Lower leg skin (tissue), 4 donors: ENCODE measurements around the gene PNN. TPM values are rescaled to one million over a fixed set of nuclear protein-coding genes. Genes with fewer than 3 reads are reported as not detected.
"Not testable (repeated sequence)": the region's sequence is repeated elsewhere in the genome, so short reads cannot be mapped to it uniquely, and the experiment has no call there.

Source experiments
- DNase-seq, 2 donors: peaks; one replicate each; pipeline ENCODE4 v3.0.0-alpha.2; 2019; ENCODE audit warnings: low spot score in 2 of 2
- H3K4me3 ChIP-seq: fragments of 200-600 bp; sonication (generic); 2 replicates; pipeline ENCODE4 v1.5.1; 2017; ENCODE audit warnings: mild to moderate bottlenecking, low read depth; ENCODE audit not compliant: poor library complexity, severe bottlenecking
- CTCF ChIP-seq, 3 donors: fragments of 450-650 bp; IDR thresholded peaks; one replicate each; pipeline ENCODE4 v1.5.1; 2016; ENCODE audit warnings: antibody characterized with exemption in 3 of 3, mild to moderate bottlenecking in 3 of 3, moderate library complexity in 2 of 3
- POLR2A ChIP-seq, 2 donors: fragments of 450-650 bp; IDR thresholded peaks; one replicate each; pipeline ENCODE4 v1.6.1; 2016 to 2017; ENCODE audit warnings: antibody characterized with exemption in 2 of 2, mild to moderate bottlenecking in 1 of 2, moderate library complexity in 1 of 2
- WGBS, 2 donors: methylation state at CpG; one replicate each; pipeline ENCODE4 v1.1.5; 2018; 5-methylcytosine and 5-hydroxymethylcytosine counted together
- intact Hi-C: fragments of 100-400 bp; cut with DNase I; formaldehyde crosslinking; loops from one replicate; pipeline ENCODE4 v1.15.0; 2023; ENCODE audit warnings: low total_unique reads
- total RNA-seq, 4 donors: library from RNA; depleted of rRNA; stranded (reverse); fragments of >200 nt; gene quantifications; one replicate each; pipeline ENCODE4 v1.1.0, GENCODE V29; 2016

Gene PNN
- total RNA-seq, 4 donors from 2014 or later, result 15.3 to 31.3 (median 25.8) TPM

DNA sequence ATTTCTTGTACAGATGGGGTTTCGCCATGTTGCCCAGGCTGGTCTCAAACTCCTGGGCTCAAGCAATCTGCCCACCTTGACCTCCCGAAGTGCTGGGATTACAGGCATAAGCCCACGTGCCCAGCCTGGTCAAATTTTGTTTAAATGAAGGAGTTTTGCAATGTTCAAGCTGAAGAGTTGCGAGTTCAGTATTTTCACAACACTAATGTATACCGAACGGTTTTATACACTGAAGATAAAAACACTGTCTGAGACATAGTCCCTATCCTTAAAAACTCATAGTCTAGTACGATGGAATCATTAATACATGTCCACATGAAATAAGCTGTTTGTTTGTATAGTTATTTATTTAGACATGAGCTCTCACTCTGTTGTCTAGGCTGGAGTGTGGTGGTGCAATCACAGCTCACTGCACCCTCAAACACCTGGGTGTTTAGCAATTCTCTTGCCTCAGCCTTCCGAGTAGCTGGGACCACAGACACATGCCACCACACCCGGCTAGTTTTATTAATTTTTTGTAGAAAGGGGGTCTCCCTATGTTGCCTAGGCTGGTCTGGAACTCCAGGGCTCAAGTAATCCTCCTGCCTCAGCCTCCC, 20.4 kb upstream of the PNN start:
- no peak overlapping the region for H3K4me3 ChIP-seq
- TF ChIP-seq CTCF (IDR thresholded peaks at IDR 0.05) (no peak), POLR2A (IDR thresholded peaks at IDR 0.05) (no peak)
- intact Hi-C loops, result no loop called here
- no peak for DNase-seq
- WGBS, 2 donors, result 94 to 96% methylated on average over 9 of the region's 9 CpGs

DNA sequence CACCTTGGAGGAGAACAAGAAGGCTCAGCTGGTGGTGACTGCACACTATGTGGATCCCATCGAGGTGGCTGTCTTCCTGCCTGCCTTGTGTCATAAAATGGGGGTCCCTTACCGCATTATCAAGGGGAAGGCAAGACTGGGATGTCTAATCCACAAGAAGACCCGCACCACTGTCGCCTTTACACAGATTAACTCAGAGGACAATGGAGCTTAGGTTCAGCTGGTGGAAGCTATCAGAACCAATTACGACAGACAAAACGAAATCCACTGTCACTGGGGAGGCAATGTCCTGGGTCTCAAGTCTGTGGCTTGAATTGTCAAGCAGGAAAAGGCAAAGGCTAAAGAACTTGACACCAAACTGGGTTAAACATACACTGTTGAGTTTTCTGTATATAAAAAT, 17.6 kb upstream of the PNN start:
- intact Hi-C loops, result no loop called here
- no peak overlapping the region for H3K4me3 ChIP-seq
- WGBS, 2 donors, result 96 to 98% methylated on average over 6 of the region's 6 CpGs
- no peak for DNase-seq
- TF ChIP-seq CTCF (IDR thresholded peaks at IDR 0.05), result no peak
- no peak for TF ChIP-seq POLR2A (IDR thresholded peaks at IDR 0.05)

DNA sequence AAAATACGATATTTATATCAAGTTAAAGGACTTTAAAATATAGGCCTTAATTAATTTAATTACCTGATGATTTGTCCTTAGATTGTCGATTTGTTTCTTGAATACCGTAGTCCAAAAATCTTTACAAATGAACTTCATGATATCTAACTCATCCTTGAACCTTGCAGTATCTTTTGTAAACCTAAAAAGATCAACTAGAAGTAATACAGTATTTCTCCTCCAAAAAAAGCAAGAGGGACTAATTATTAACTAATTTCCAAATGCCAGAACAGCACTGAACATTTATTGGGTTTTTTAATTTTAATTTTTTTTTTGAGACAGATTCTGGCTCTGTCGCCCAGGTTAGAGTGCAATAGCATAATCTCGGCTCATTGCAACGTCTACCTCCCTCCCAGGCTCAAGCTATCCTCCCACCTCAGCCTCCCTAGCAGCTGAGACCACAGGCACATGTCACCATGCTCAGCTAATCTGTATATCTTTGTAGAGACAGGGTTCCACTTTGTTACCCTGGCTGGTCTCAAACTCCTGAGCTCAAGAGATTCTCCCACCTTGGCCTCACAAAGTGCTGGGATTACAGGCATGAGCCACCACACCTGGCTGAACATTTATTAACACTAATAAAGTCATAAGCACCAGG, 16.7 kb upstream of the PNN start:
- 86 to 96% methylated on average over 6 of the region's 6 CpGs for WGBS, 2 donors
- no peak for DNase-seq
- TF ChIP-seq POLR2A (IDR thresholded peaks at IDR 0.05), result no peak
- TF ChIP-seq CTCF (IDR thresholded peaks at IDR 0.05), result no peak
- intact Hi-C loops, result no loop called here
- H3K4me3 ChIP-seq, result no peak overlapping the region

DNA sequence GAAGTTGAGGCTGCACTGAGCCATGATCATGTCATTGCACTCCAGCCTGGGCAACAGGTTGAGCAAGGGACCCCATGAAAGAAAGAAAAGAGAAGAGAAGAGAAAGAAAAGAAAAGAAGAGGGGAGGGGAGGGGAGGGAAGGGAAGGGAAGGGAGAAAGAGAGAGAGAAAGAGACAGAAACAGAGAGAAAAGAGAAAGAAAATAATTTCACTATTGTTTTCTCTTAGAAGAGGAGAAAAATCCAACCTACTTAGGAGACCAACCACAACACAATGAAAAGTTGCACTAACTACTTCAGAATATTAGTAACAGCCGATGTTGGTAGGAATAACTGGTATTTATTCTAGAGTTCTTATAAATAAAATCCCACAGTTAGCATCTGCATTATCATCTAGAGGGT, 14.6 kb upstream of the PNN start:
- TF ChIP-seq CTCF (IDR thresholded peaks at IDR 0.05), result no peak
- TF ChIP-seq POLR2A (IDR thresholded peaks at IDR 0.05), result no peak
- H3K4me3 ChIP-seq, result no peak overlapping the region
- WGBS, 2 donors, result 94 to 98% methylated on average over 1 of the region's 1 CpG
- intact Hi-C loops, result no loop called here
- no peak for DNase-seq

GRCh38 chr14:39167797-39168320, 7.2 kb upstream of the PNN start:
- not testable (repeated sequence) for H3K4me3 ChIP-seq, DNase-seq
- intact Hi-C loops, result loop anchor here (5.0 kb wide), 1 partner anchor 259 kb away; no protein-coding TSS in a partner anchor
- WGBS, 2 donors, result 90 to 91% methylated on average over 10 of the region's 10 CpGs

DNA sequence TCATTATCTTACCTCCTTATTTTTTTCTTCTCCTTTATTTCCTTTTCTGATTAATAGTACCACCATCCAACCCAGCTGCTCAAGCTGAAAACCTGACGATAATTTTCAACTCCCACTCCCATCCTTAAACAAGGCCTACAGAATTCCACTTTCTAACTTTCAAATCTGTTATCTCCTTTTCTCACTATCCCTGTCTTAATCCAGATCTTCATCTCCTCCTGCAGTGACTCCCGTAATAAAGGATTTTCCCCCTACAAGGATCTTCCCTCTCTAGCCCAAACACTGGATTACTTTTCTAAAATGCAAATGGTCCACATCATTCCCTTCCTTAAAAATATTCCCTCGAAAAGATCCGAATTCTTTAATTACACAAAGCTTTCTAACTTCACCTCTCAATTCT, 6.5 kb upstream of the PNN start:
- no peak overlapping the region for H3K4me3 ChIP-seq
- 60 to 69% methylated on average over 4 of the region's 4 CpGs for WGBS, 2 donors
- intact Hi-C loops, result loop anchor here (5.0 kb wide), 1 partner anchor 259 kb away; no protein-coding TSS in a partner anchor
- no peak for TF ChIP-seq CTCF (IDR thresholded peaks at IDR 0.05)
- no peak for TF ChIP-seq POLR2A (IDR thresholded peaks at IDR 0.05)
- DNase-seq, result no peak
